Body of pancreas (tissue), 4 donors: ENCODE data around the gene COL19A1.

Experiments
- CTCF ChIP-seq, 7 experiments: fragments of 450-650 bp in 4 of 7; fragments of 200-600 bp in 3 of 7; sonication (generic) in 3 of 7; IDR thresholded peaks; one replicate each; pipeline ENCODE4 v1.5.1; 2016 to 2019; ENCODE audit warnings: antibody characterized with exemption in 7 of 7
- POLR2A ChIP-seq, 3 donors: fragments of 450-650 bp; IDR thresholded peaks; one replicate each; pipeline ENCODE4 v1.6.1; 2016; ENCODE audit warnings: antibody characterized with exemption in 3 of 3, mild to moderate bottlenecking in 2 of 3

- TF ChIP-seq CTCF (IDR thresholded peaks at IDR 0.05) = no peak
- no peak for TF ChIP-seq POLR2A (IDR thresholded peaks at IDR 0.05)
Observed at GRCh38 chr6:69915346-69915745, 49.0 kb downstream of the COL19A1 start.
